H9 (cell line): Measurements from ENCODE around the gene VPS26B. TPM values are rescaled to one million over a fixed set of nuclear protein-coding genes. Genes with fewer than 3 reads are reported as not detected.

Experiments used
- DNase-seq: peaks from one replicate; pipeline ENCODE4 v3.0.0-alpha.2; 2017
- H2AFZ ChIP-seq: one replicate; pipeline ENCODE4 v1.6.1; 2013; ENCODE audit warnings: mild to moderate bottlenecking, low read length, control low read depth, moderate library complexity
- H2AK5ac ChIP-seq: 2 replicates; pipeline ENCODE4 v1.6.1; 2013; ENCODE audit warnings: low read length, control low read depth, mixed read lengths; ENCODE audit not compliant: insufficient read length
- H2BK120ac ChIP-seq: one replicate; pipeline ENCODE4 v1.6.1; 2013; ENCODE audit warnings: low read depth, mild to moderate bottlenecking, low read length, control low read depth, inconsistent platforms; ENCODE audit not compliant: poor library complexity, severe bottlenecking
- H2BK12ac ChIP-seq: 2 replicates; pipeline ENCODE4 v1.6.1; 2013; ENCODE audit warnings: low read length, control low read depth, mixed read lengths, low read depth; ENCODE audit not compliant: insufficient read length
- H2BK15ac ChIP-seq: 2 replicates; pipeline ENCODE4 v1.6.1; 2013; ENCODE audit warnings: low read depth, low read length, control low read depth
- H2BK20ac ChIP-seq: one replicate; pipeline ENCODE4 v1.6.1; 2013; ENCODE audit warnings: low read depth, mild to moderate bottlenecking, low read length, control low read depth, inconsistent platforms; ENCODE audit not compliant: poor library complexity, severe bottlenecking
- H2BK5ac ChIP-seq: 2 replicates; pipeline ENCODE4 v1.6.1; 2013; ENCODE audit warnings: low read length, control low read depth, mixed read lengths; ENCODE audit not compliant: insufficient read length
- H3K14ac ChIP-seq: 2 replicates; pipeline ENCODE4 v1.6.1; 2013; ENCODE audit warnings: low read length, control low read depth; ENCODE audit not compliant: insufficient read depth
- H3K18ac ChIP-seq: 2 replicates; pipeline ENCODE4 v1.6.1; 2013; ENCODE audit warnings: low read depth, mild to moderate bottlenecking, mixed read lengths, low read length, control low read depth; ENCODE audit not compliant: insufficient read length
- H3K23ac ChIP-seq: 2 replicates; pipeline ENCODE4 v1.6.1; 2013; ENCODE audit warnings: low read length, control low read depth, mixed read lengths, low read depth; ENCODE audit not compliant: insufficient read length
- H3K23me2 ChIP-seq: 2 replicates; pipeline ENCODE4 v1.6.1; 2013; ENCODE audit warnings: low read depth, mild to moderate bottlenecking, mixed read lengths, low read length, control low read depth; ENCODE audit not compliant: insufficient read length, poor library complexity, severe bottlenecking
- H3K27ac ChIP-seq: 2 replicates; pipeline ENCODE4 v1.5.1; 2013; ENCODE audit warnings: low read length, control low read depth, mixed read lengths, low read depth; ENCODE audit not compliant: insufficient read length
- H3K27me3 ChIP-seq: 2 replicates; pipeline ENCODE4 v1.6.1; 2013; ENCODE audit warnings: low read length, control low read depth, inconsistent platforms; ENCODE audit not compliant: insufficient read depth
- H3K4ac ChIP-seq: 2 replicates; pipeline ENCODE4 v1.6.1; 2013; ENCODE audit warnings: low read depth, mild to moderate bottlenecking, control low read depth, inconsistent platforms, low read length, moderate library complexity
- H3K4me1 ChIP-seq: 2 replicates; pipeline ENCODE4 v1.6.1; 2013; ENCODE audit warnings: low read length, control low read depth, inconsistent platforms; ENCODE audit not compliant: insufficient read depth
- H3K4me2 ChIP-seq: 2 replicates; pipeline ENCODE4 v1.6.1; 2013; ENCODE audit warnings: low read length, control low read depth, mixed read lengths; ENCODE audit not compliant: insufficient read length, insufficient read depth
- H3K56ac ChIP-seq: 2 replicates; pipeline ENCODE4 v1.6.1; 2013; ENCODE audit warnings: low read depth, mild to moderate bottlenecking, mixed read lengths, low read length, control low read depth; ENCODE audit not compliant: insufficient read length
- H3K79me1 ChIP-seq: 2 replicates; pipeline ENCODE4 v1.6.1; 2013; ENCODE audit warnings: low read depth, mild to moderate bottlenecking, moderate library complexity, low read length, control low read depth, inconsistent platforms; ENCODE audit not compliant: insufficient read depth, poor library complexity, severe bottlenecking
- H3K79me2 ChIP-seq: 2 replicates; pipeline ENCODE4 v1.6.1; 2013; ENCODE audit warnings: low read length, control low read depth, inconsistent platforms; ENCODE audit not compliant: insufficient read depth
- H3K9ac ChIP-seq: 2 replicates; pipeline ENCODE4 v1.6.1; 2013; ENCODE audit warnings: low read length, control low read depth, mixed read lengths; ENCODE audit not compliant: insufficient read length; ENCODE audit errors: extremely low read depth
- H3K9me3 ChIP-seq: one replicate; pipeline ENCODE4 v1.6.1; 2013; ENCODE audit warnings: low read depth, low read length, inconsistent platforms; ENCODE audit not compliant: control insufficient read depth
- H3T11ph ChIP-seq: one replicate; pipeline ENCODE4 v1.6.1; 2013; ENCODE audit warnings: mild to moderate bottlenecking, low read length, control low read depth, inconsistent platforms
- H4K20me1 ChIP-seq: one replicate; pipeline ENCODE4 v1.6.1; 2013; ENCODE audit not compliant: control insufficient read depth, insufficient read length, insufficient read depth
- H4K5ac ChIP-seq: 2 replicates; pipeline ENCODE4 v1.6.1; 2013; ENCODE audit warnings: low read depth, mild to moderate bottlenecking, mixed read lengths, low read length, control low read depth; ENCODE audit not compliant: insufficient read length
- H4K8ac ChIP-seq: replicated peaks from 2 replicates; pipeline ENCODE4 v1.6.1; 2013; ENCODE audit warnings: low read length, control low read depth, mixed read lengths, low read depth; ENCODE audit not compliant: insufficient read length
- H4K91ac ChIP-seq: 2 replicates; pipeline ENCODE4 v1.6.1; 2013; ENCODE audit warnings: low read depth, mild to moderate bottlenecking, moderate library complexity, mixed read lengths, low read length, control low read depth; ENCODE audit not compliant: insufficient read length
- H3K27ac Mint-ChIP-seq, 3 experiments: 2 replicates in 2 of 3; 3 replicates in 1 of 3; pipeline ENCODE4 v1.8.0; 2020 to 2021; ENCODE audit warnings: mixed read lengths in 3 of 3, mild to moderate bottlenecking in 1 of 3, moderate library complexity in 1 of 3
- H3K27me3 Mint-ChIP-seq: 2 replicates; pipeline ENCODE4 v1.8.0; 2021; ENCODE audit warnings: low read depth, mild to moderate bottlenecking, moderate library complexity, mixed read lengths
- H3K36me3 Mint-ChIP-seq, 3 experiments: 2 replicates in 2 of 3; 3 replicates in 1 of 3; pipeline ENCODE4 v1.8.0; 2020 to 2021; ENCODE audit warnings: low read depth in 3 of 3, mixed read lengths in 3 of 3; ENCODE audit not compliant: insufficient read depth in 1 of 3
- H3K4me1 Mint-ChIP-seq, 2 experiments: 2 replicates each; pipeline ENCODE4 v1.8.0; 2020; ENCODE audit warnings: mixed read lengths in 2 of 2
- H3K4me3 Mint-ChIP-seq, 2 experiments: 2 replicates in 1 of 2; 3 replicates in 1 of 2; pipeline ENCODE4 v1.8.0; 2020 to 2021; ENCODE audit warnings: mild to moderate bottlenecking in 2 of 2, mixed read lengths in 2 of 2, moderate library complexity in 1 of 2
- H3K9me3 Mint-ChIP-seq, 2 experiments: 2 replicates in 1 of 2; 3 replicates in 1 of 2; pipeline ENCODE4 v1.8.0; 2020; ENCODE audit warnings: mild to moderate bottlenecking in 2 of 2, mixed read lengths in 2 of 2, moderate library complexity in 1 of 2
- WGBS: extraction: QIAGEN DNeasy Blood & Tissue Kit; methylation state at CpG from one replicate; pipeline ENCODE4 v1.1.7; 2013; ENCODE audit warnings: missing lambda C conversion rate, low lambda C conversion rate, mixed read lengths; ENCODE audit not compliant: insufficient read length; ENCODE audit errors: extremely low coverage; 5-methylcytosine and 5-hydroxymethylcytosine counted together
- total RNA-seq: library from RNA; stranded (reverse); gene quantifications from 2 replicates; pipeline ENCODE4 v1.2.1, GENCODE V29; 2021
- TF ChIP-seq, protein P1 (sequence below): fragments of 200-600 bp; sonication (generic); conservative IDR thresholded peaks from 3 replicates; pipeline ENCODE4 v1.8.0; 2021; ENCODE audit warnings: antibody characterized with exemption, mild to moderate bottlenecking

VPS26B gene
- total RNA-seq, 1 experiment from 2014 or later: 27.5 TPM

DNA sequence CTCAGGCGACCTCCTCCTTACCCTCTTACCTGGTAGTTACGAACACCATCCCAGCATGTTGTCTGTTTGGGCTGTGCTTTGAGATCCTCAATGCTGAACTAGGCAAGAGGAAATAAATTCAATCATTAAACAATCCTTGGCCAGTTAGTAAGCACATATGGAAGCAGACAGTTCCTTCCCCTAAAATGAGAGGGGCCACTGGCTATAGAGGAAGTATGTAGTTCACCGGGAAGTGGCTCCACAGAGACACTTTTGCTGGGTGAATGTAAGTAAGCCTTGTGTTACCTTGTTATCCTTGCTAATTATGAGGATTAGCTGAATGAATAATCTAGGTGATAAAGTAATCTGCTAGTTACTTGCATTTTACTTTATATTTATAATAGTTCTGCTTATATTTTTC is 25.8 kb downstream of the VPS26B start:
- Histone ChIP-seq H4K8ac (no peak overlapping the region), H3K79me2 (no peaks in the 10 kb centered on the region), H3K56ac (no peak overlapping the region), H3K14ac (no peak overlapping the region), H3K27me3 (no peaks in the 10 kb centered on the region), H3K4me2 (no peak overlapping the region), H2BK5ac (no peak overlapping the region), H2BK20ac (no peak overlapping the region), H3K18ac (no peak overlapping the region), H4K91ac (no peak overlapping the region), H3K9me3 (no peaks in the 10 kb centered on the region), H2AFZ (no peak overlapping the region), H3K4ac (no peak overlapping the region), H2BK15ac (no peak overlapping the region), H3T11ph (no peak overlapping the region), H3K23me2 (peaks cover 3% of the 10 kb centered on the region), H3K79me1 (no peaks in the 10 kb centered on the region), H3K27ac (no peak overlapping the region), H3K23ac (no peak overlapping the region), H2BK12ac (no peak overlapping the region), H2BK120ac (no peak overlapping the region), H3K9ac (no peak overlapping the region), H4K20me1 (no peaks in the 10 kb centered on the region), H2AK5ac (no peak overlapping the region), H3K4me1 (0 out of 2 replicates have a peak, but pooled peaks cover 2% of the 10 kb centered on the region), H4K5ac (no peak overlapping the region)
- Mint-ChIP-seq H3K4me3 (no peak overlapping the region), H3K27ac (no peak overlapping the region), H3K36me3 (peaks cover 19 to 49% (median 35%) of the 10 kb centered on the region in 3 experiments), H3K4me1 (peaks cover 23 to 26% of the 10 kb centered on the region in 2 experiments), H3K9me3 (no peaks in the 10 kb centered on the region), H3K27me3 (no peaks in the 10 kb centered on the region)
- no CpG with 5 or more reads among the region's 3 CpGs for WGBS
- DNase-seq: no peak
- TF ChIP-seq, protein P1, sequence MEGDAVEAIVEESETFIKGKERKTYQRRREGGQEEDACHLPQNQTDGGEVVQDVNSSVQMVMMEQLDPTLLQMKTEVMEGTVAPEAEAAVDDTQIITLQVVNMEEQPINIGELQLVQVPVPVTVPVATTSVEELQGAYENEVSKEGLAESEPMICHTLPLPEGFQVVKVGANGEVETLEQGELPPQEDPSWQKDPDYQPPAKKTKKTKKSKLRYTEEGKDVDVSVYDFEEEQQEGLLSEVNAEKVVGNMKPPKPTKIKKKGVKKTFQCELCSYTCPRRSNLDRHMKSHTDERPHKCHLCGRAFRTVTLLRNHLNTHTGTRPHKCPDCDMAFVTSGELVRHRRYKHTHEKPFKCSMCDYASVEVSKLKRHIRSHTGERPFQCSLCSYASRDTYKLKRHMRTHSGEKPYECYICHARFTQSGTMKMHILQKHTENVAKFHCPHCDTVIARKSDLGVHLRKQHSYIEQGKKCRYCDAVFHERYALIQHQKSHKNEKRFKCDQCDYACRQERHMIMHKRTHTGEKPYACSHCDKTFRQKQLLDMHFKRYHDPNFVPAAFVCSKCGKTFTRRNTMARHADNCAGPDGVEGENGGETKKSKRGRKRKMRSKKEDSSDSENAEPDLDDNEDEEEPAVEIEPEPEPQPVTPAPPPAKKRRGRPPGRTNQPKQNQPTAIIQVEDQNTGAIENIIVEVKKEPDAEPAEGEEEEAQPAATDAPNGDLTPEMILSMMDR: no peak
